A549 (cell line): Measurements from ENCODE around the gene TRIM56. TPM values are rescaled to one million over a fixed set of nuclear protein-coding genes. Genes with fewer than 3 reads are reported as not detected.

Source experiments
- ATOH8 ChIP-seq: fragments of 250-450 bp; sonication (Bioruptor Pico); IDR thresholded peaks from 2 replicates; pipeline ENCODE4 v1.5.0; 2020; ENCODE audit warnings: low read depth, mild to moderate bottlenecking, moderate library complexity
- BHLHE40 ChIP-seq: IDR thresholded peaks from 2 replicates; pipeline ENCODE4 v1.6.1; 2012; ENCODE audit warnings: low read depth, low read length, inconsistent platforms
- CBX2 ChIP-seq: fragments of 200-600 bp; sonication (generic); IDR thresholded peaks from 2 replicates; pipeline ENCODE4 v1.6.1; 2016; ENCODE audit warnings: low read depth, mild to moderate bottlenecking, borderline replicate concordance
- CTCF ChIP-seq: fragments of >200 bp; sonication (Bioruptor Twin); formaldehyde crosslinking; IDR thresholded peaks from 3 replicates; pipeline ENCODE4 v1.5.1; 2016
- EP300 ChIP-seq, 2 experiments: fragments of >200 bp; sonication (Bioruptor Twin); formaldehyde crosslinking; IDR thresholded peaks; 2 replicates in 1 of 2; 3 replicates in 1 of 2; pipeline ENCODE4 v1.6.1; 2016 to 2017
- FOSB ChIP-seq: fragments of 250-450 bp; sonication (Bioruptor Pico); IDR thresholded peaks from 2 replicates; pipeline ENCODE4 v1.5.0; 2020; ENCODE audit warnings: mild to moderate bottlenecking, moderate library complexity
- GATA3 ChIP-seq: IDR thresholded peaks from 2 replicates; pipeline ENCODE4 v1.6.1; 2012; ENCODE audit warnings: borderline replicate concordance
- HDAC2 ChIP-seq: fragments of 200-600 bp; sonication (generic); IDR thresholded peaks from 2 replicates; pipeline ENCODE4 v1.6.1; 2016
- HES2 ChIP-seq: fragments of >200 bp; sonication (Bioruptor Twin); formaldehyde crosslinking; IDR thresholded peaks from 2 replicates; pipeline ENCODE4 v1.6.1; 2016
- HEYL ChIP-seq: fragments of 250-450 bp; sonication (Bioruptor Pico); IDR thresholded peaks from 2 replicates; pipeline ENCODE4 v1.8.0; 2021; ENCODE audit warnings: mild to moderate bottlenecking, moderate library complexity
- HOXA7 ChIP-seq: fragments of 250-450 bp; sonication (Bioruptor Pico); IDR thresholded peaks from 2 replicates; pipeline ENCODE4 v1.5.0; 2020; ENCODE audit warnings: mild to moderate bottlenecking, moderate library complexity
- HOXB5 ChIP-seq: fragments of 250-450 bp; sonication (Bioruptor Pico); IDR thresholded peaks from 2 replicates; pipeline ENCODE4 v1.5.0; 2020; ENCODE audit warnings: mild to moderate bottlenecking, moderate library complexity
- JUN ChIP-seq, 2 experiments: fragments of >200 bp; sonication (Bioruptor Twin); formaldehyde crosslinking; IDR thresholded peaks; 2 replicates in 1 of 2; 3 replicates in 1 of 2; pipeline ENCODE4 v1.6.1; 2016 to 2017
- JUNB ChIP-seq: fragments of >200 bp; sonication (Bioruptor Twin); formaldehyde crosslinking; IDR thresholded peaks from 2 replicates; pipeline ENCODE4 v1.6.1; 2016
- KDM1A ChIP-seq: fragments of 200-600 bp; sonication (generic); IDR thresholded peaks from 2 replicates; pipeline ENCODE4 v1.6.1; 2016; ENCODE audit warnings: low read depth, mild to moderate bottlenecking
- KDM5A ChIP-seq: fragments of 200-600 bp; sonication (generic); IDR thresholded peaks from 2 replicates; pipeline ENCODE4 v1.6.1; 2016; ENCODE audit warnings: antibody characterized with exemption, mild to moderate bottlenecking
- MAFK ChIP-seq: fragments of 450-650 bp; IDR thresholded peaks from 2 replicates; pipeline ENCODE4 v1.6.1; 2014; ENCODE audit not compliant: partially characterized antibody
- MYC ChIP-seq: IDR thresholded peaks from 2 replicates; pipeline ENCODE4 v1.6.1; 2012; ENCODE audit warnings: mild to moderate bottlenecking, inconsistent platforms, low read length, improper control_type of control experiment, borderline replicate concordance
- NFE2L2 ChIP-seq: fragments of 150-350 bp; conservative IDR thresholded peaks from 2 replicates; pipeline ENCODE4 v1.6.1; 2014; ENCODE audit warnings: low read length
- NPAS2 ChIP-seq: fragments of 250-450 bp; sonication (Bioruptor Pico); IDR thresholded peaks from 2 replicates; pipeline ENCODE4 v1.8.0; 2022; ENCODE audit warnings: mild to moderate bottlenecking, moderate library complexity, borderline replicate concordance
- NR3C1 ChIP-seq: fragments of >200 bp; sonication (Bioruptor Twin); formaldehyde crosslinking; IDR thresholded peaks from 3 replicates; pipeline ENCODE4 v1.6.1; 2017
- PHF8 ChIP-seq: fragments of 200-600 bp; sonication (generic); IDR thresholded peaks from 2 replicates; pipeline ENCODE4 v1.6.1; 2016; ENCODE audit warnings: low read depth, mild to moderate bottlenecking, antibody characterized with exemption, moderate library complexity, borderline replicate concordance
- POLR2A ChIP-seq: IDR thresholded peaks from 2 replicates; pipeline ENCODE4 v1.6.1; 2012; ENCODE audit warnings: mild to moderate bottlenecking, low read length
- RAD21 ChIP-seq, 2 experiments: fragments of >200 bp in 1 of 2; sonication (Bioruptor Twin) in 1 of 2; formaldehyde crosslinking in 1 of 2; IDR thresholded peaks in 1 of 2; conservative IDR thresholded peaks in 1 of 2; 2 replicates in 1 of 2; 3 replicates in 1 of 2; pipeline ENCODE4 v1.6.1; 2012 to 2018; ENCODE audit warnings: inconsistent platforms in 1 of 2
- RARB ChIP-seq: fragments of 250-450 bp; sonication (Bioruptor Pico); IDR thresholded peaks from 2 replicates; pipeline ENCODE4 v1.8.0; 2021; ENCODE audit warnings: mild to moderate bottlenecking, moderate library complexity
- RCOR1 ChIP-seq: fragments of 150-350 bp; IDR thresholded peaks from 2 replicates; pipeline ENCODE4 v1.6.1; 2014; ENCODE audit warnings: antibody characterized with exemption, low read length, low read depth
- RFX5 ChIP-seq: fragments of 450-650 bp; IDR thresholded peaks from 2 replicates; pipeline ENCODE4 v1.7.1; 2014; ENCODE audit warnings: antibody characterized with exemption, mild to moderate bottlenecking, moderate library complexity
- RNF2 ChIP-seq: fragments of 200-600 bp; sonication (generic); IDR thresholded peaks from 2 replicates; pipeline ENCODE4 v1.6.1; 2016; ENCODE audit warnings: low read depth, mild to moderate bottlenecking, antibody characterized with exemption, moderate library complexity, borderline replicate concordance
- SMC3 ChIP-seq: fragments of >200 bp; sonication (Bioruptor Twin); formaldehyde crosslinking; IDR thresholded peaks from 3 replicates; pipeline ENCODE4 v1.6.1; 2018; ENCODE audit warnings: inconsistent platforms
- SREBF2 ChIP-seq: fragments of 450-650 bp; IDR thresholded peaks from 2 replicates; pipeline ENCODE4 v1.6.1; 2014; ENCODE audit warnings: mild to moderate bottlenecking, moderate library complexity
- TP53 ChIP-seq: fragments of 250-450 bp; sonication (Bioruptor Pico); IDR thresholded peaks from 2 replicates; pipeline ENCODE4 v1.5.0; 2021; ENCODE audit warnings: mild to moderate bottlenecking, moderate library complexity
- ZC3H11A ChIP-seq: fragments of 450-650 bp; IDR thresholded peaks from 2 replicates; pipeline ENCODE4 v1.6.1; 2014; ENCODE audit warnings: antibody characterized with exemption, mild to moderate bottlenecking
- ZSCAN20 ChIP-seq: fragments of 250-450 bp; sonication (Bioruptor Pico); IDR thresholded peaks from 2 replicates; pipeline ENCODE4 v1.8.0; 2022; ENCODE audit warnings: mild to moderate bottlenecking, moderate library complexity
- polyA plus RNA-seq, 4 experiments: library from polyadenylated mRNA; depleted of rRNA in 3 of 4; stranded (reverse); fragments of >200 nt; fragmentation: RNase III in 1 of 4; extraction: RNeasy Plus Mini Kit Qiagen cat#74134 plus additional on column Dnase treatment in 1 of 4; gene quantifications; 2 replicates in 3 of 4; 3 replicates in 1 of 4; pipeline ENCODE4 v1.2.3, GENCODE V29; 2011 to 2017
- TF ChIP-seq, protein P1 (sequence below): fragments of 450-650 bp; IDR thresholded peaks from 2 replicates; pipeline ENCODE4 v1.6.1; 2014; ENCODE audit warnings: antibody characterized with exemption
- TF ChIP-seq, protein P2 (sequence below): IDR thresholded peaks from 2 replicates; pipeline ENCODE4 v1.6.1; 2012
- TF ChIP-seq, protein P3 (sequence below): fragments of 250-450 bp; sonication (Bioruptor Pico); IDR thresholded peaks from 2 replicates; pipeline ENCODE4 v1.5.0; 2021; ENCODE audit warnings: mild to moderate bottlenecking, moderate library complexity, borderline replicate concordance
- TF ChIP-seq, protein P4 (sequence below): IDR thresholded peaks from 2 replicates; pipeline ENCODE4 v1.6.1; 2012

Gene TRIM56
- polyA plus RNA-seq, 2 of the 4 experiments (the other 2 are of a cell fraction) = 3.9 to 16.5 TPM

GRCh38 chr7:101126651-101127459 is 41.6 kb downstream of the TRIM56 start, which contains the start of gene SERPINE1 (continued):
- TF ChIP-seq JUNB = peak; percentile 9; the same call in 1 of the 2 replicates
- peak in 1 of 2 experiments; percentile 79; a peak in 4 of 5 replicates for TF ChIP-seq JUN (IDR thresholded peaks at IDR 0.05)
- TF ChIP-seq NPAS2 = no peak; the same call in 1 of the 2 replicates
- no peak for TF ChIP-seq BHLHE40
- TF ChIP-seq ZSCAN20 = no peak
- TF ChIP-seq CTCF = peak; percentile 29; the same call in 2 of the 3 replicates
- TF ChIP-seq HEYL (CRISPR knock-in tag) = no peak; the same call in 1 of the 2 replicates
- TF ChIP-seq ZC3H11A = 0 out of 2 replicates have a peak, but pooled peaks have one; percentile 1
- TF ChIP-seq, protein P1, sequence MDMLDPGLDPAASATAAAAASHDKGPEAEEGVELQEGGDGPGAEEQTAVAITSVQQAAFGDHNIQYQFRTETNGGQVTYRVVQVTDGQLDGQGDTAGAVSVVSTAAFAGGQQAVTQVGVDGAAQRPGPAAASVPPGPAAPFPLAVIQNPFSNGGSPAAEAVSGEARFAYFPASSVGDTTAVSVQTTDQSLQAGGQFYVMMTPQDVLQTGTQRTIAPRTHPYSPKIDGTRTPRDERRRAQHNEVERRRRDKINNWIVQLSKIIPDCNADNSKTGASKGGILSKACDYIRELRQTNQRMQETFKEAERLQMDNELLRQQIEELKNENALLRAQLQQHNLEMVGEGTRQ = no peak
- TF ChIP-seq FOSB (CRISPR knock-in tag) = 0 out of 2 replicates have a peak, but pooled peaks have one; percentile 32
- TF ChIP-seq SMC3 = 0 out of 3 replicates have a peak, but pooled peaks have one; percentile 4
- peak; percentile 14; the same call in 1 of the 2 replicates for TF ChIP-seq HOXB5 (CRISPR knock-in tag)
- TF ChIP-seq HDAC2 = no peak
- no peak for TF ChIP-seq PHF8
- no peak for TF ChIP-seq CBX2
- TF ChIP-seq TP53 = no peak
- TF ChIP-seq, protein P2, sequence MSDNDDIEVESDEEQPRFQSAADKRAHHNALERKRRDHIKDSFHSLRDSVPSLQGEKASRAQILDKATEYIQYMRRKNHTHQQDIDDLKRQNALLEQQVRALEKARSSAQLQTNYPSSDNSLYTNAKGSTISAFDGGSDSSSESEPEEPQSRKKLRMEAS = peak; percentile 91; the same call in 1 of the 2 replicates
- TF ChIP-seq SREBF2 = no peak
- TF ChIP-seq GATA3 = no peak; the same call in none of the 2 replicates
- TF ChIP-seq HOXA7 (CRISPR knock-in tag) = no peak
- TF ChIP-seq MAFK = peak; percentile 26
- TF ChIP-seq ATOH8 (CRISPR knock-in tag) = peak; percentile 5; the same call in 1 of the 2 replicates
- TF ChIP-seq HES2 = no peak
- no peak for TF ChIP-seq KDM1A
- peak; percentile 98 for TF ChIP-seq POLR2A
- TF ChIP-seq, protein P3, sequence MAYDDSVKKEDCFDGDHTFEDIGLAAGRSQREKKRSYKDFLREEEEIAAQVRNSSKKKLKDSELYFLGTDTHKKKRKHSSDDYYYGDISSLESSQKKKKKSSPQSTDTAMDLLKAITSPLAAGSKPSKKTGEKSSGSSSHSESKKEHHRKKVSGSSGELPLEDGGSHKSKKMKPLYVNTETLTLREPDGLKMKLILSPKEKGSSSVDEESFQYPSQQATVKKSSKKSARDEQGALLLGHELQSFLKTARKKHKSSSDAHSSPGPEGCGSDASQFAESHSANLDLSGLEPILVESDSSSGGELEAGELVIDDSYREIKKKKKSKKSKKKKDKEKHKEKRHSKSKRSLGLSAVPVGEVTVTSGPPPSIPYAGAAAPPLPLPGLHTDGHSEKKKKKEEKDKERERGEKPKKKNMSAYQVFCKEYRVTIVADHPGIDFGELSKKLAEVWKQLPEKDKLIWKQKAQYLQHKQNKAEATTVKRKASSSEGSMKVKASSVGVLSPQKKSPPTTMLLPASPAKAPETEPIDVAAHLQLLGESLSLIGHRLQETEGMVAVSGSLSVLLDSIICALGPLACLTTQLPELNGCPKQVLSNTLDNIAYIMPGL (CRISPR knock-in tag) = no peak
- no peak for TF ChIP-seq RNF2
- TF ChIP-seq RCOR1 = no peak
- TF ChIP-seq, protein P4, sequence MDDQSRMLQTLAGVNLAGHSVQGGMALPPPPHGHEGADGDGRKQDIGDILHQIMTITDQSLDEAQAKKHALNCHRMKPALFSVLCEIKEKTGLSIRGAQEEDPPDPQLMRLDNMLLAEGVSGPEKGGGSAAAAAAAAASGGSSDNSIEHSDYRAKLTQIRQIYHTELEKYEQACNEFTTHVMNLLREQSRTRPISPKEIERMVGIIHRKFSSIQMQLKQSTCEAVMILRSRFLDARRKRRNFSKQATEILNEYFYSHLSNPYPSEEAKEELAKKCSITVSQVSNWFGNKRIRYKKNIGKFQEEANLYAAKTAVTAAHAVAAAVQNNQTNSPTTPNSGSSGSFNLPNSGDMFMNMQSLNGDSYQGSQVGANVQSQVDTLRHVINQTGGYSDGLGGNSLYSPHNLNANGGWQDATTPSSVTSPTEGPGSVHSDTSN = peak; percentile 59; the same call in 1 of the 2 replicates
- 0 out of 2 replicates have a peak, but pooled peaks have one; percentile 19 for TF ChIP-seq RFX5
- TF ChIP-seq RARB = no peak
- 0 out of 5 replicates have a peak, but pooled peaks of 1 of the 2 experiments have one; percentile 10 for TF ChIP-seq EP300 (IDR thresholded peaks at IDR 0.05)
- TF ChIP-seq NR3C1 = no peak
- no peak for TF ChIP-seq NFE2L2
- TF ChIP-seq RAD21 (conservative IDR thresholded peaks at IDR 0.05 in 1 of 2, IDR thresholded peaks at IDR 0.05 in 1 of 2) = peak in 1 of 2 experiments; percentile 8; a peak in 2 of 5 replicates
- no peak; the same call in 1 of the 2 replicates for TF ChIP-seq MYC
- TF ChIP-seq KDM5A = no peak
